Endothelial cell of umbilical vein (primary cell): ENCODE results near the gene SIM2. TPM values are rescaled to one million over a fixed set of nuclear protein-coding genes. Genes with fewer than 3 reads are reported as not detected.

Experiments
- BruUV-seq: library from RNA; stranded (reverse); fragments of 400-500 nt; replicated peaks from 2 replicates; lab custom pipeline; 2021; lab: Mats Ljungman, UMichigan
- CTCF ChIA-PET: fragments of 300-600, 350-600 bp; sonication (Branson Sonifier 250); formaldehyde crosslinking; loops from one replicate; lab custom pipeline; 2021; ENCODE audit warnings: antibody characterized with exemption, inconsistent platforms; lab: Charles Lee
- POLR2A ChIA-PET: fragments of 300-600, 350-600 bp; sonication (Branson Sonifier 250); formaldehyde crosslinking; loops from one replicate; lab custom pipeline; 2021; ENCODE audit warnings: antibody characterized with exemption, inconsistent platforms; lab: Charles Lee
- DNase-seq: peaks from one replicate; pipeline ENCODE4 v3.0.0-alpha.2; 2011; ENCODE audit warnings: low read depth, low spot score
- FAIRE-seq: peaks from 2 replicates; lab custom pipeline; 2011; peaks lifted over from hg19 to GRCh38; lab: Jason Lieb, UNC
- H2AFZ ChIP-seq: 2 replicates; pipeline ENCODE4 v1.6.0; 2012; ENCODE audit warnings: low read depth, low read length, control low read depth, inconsistent platforms
- H3K27ac ChIP-seq: 2 replicates; pipeline ENCODE4 v1.5.1; 2011; ENCODE audit warnings: low read depth, mild to moderate bottlenecking, control low read depth, low read length, moderate library complexity; ENCODE audit not compliant: insufficient read depth
- H3K27me3 ChIP-seq, 2 experiments: 2 replicates each; pipeline versions ENCODE4 v1.6.0 to v1.6.1; 2011; ENCODE audit warnings: low read length in 2 of 2, mixed read lengths in 1 of 2; ENCODE audit not compliant: control insufficient read depth in 2 of 2, insufficient read depth in 2 of 2
- H3K36me3 ChIP-seq, 2 experiments: 2 replicates in 1 of 2; 3 replicates in 1 of 2; pipeline ENCODE4 v1.5.1; 2011; ENCODE audit warnings: low read length in 2 of 2, mild to moderate bottlenecking in 1 of 2, moderate library complexity in 1 of 2; ENCODE audit not compliant: control insufficient read depth in 2 of 2, insufficient read depth in 2 of 2; ENCODE audit errors: extremely low read depth in 1 of 2
- H3K4me1 ChIP-seq: 3 replicates; pipeline ENCODE4 v1.5.1; 2011; ENCODE audit warnings: mild to moderate bottlenecking, low read length; ENCODE audit not compliant: control insufficient read depth, insufficient read depth; ENCODE audit errors: extremely low read depth
- H3K4me2 ChIP-seq: 2 replicates; pipeline ENCODE4 v1.6.1; 2011; ENCODE audit warnings: low read length, control low read depth, mixed read lengths; ENCODE audit not compliant: insufficient read depth
- H3K4me3 ChIP-seq, 3 experiments: fragments of 200-600 bp in 1 of 3; sonication (generic), shearing (Covaris generic) in 1 of 3; replicated peaks in 1 of 3; 2 replicates each; pipeline ENCODE4 v1.5.1; 2011 to 2016; ENCODE audit warnings: control low read depth in 3 of 3, low read length in 3 of 3, mild to moderate bottlenecking in 2 of 3, inconsistent platforms in 1 of 3, low read depth in 1 of 3, moderate library complexity in 1 of 3; ENCODE audit not compliant: insufficient read depth in 1 of 3
- H3K79me2 ChIP-seq: 2 replicates; pipeline ENCODE4 v1.6.0; 2012; ENCODE audit warnings: low read length, inconsistent platforms; ENCODE audit not compliant: control insufficient read depth, insufficient read depth
- H3K9ac ChIP-seq: replicated peaks from 2 replicates; pipeline ENCODE3; 2011; ENCODE audit warnings: low read length, control low read depth; ENCODE audit not compliant: insufficient read depth; ENCODE audit errors: extremely low read depth
- H3K9me1 ChIP-seq: replicated peaks from 3 replicates; pipeline ENCODE4 v1.6.0; 2011; ENCODE audit warnings: mild to moderate bottlenecking, low read length; ENCODE audit not compliant: control insufficient read depth, insufficient read depth; ENCODE audit errors: extremely low read depth
- H3K9me3 ChIP-seq: replicated peaks from 2 replicates; pipeline ENCODE4 v1.5.1; 2012; ENCODE audit warnings: low read length, inconsistent platforms; ENCODE audit not compliant: control insufficient read depth, insufficient read depth
- H4K20me1 ChIP-seq: replicated peaks from 2 replicates; pipeline ENCODE3; 2011; ENCODE audit warnings: mild to moderate bottlenecking, low read length; ENCODE audit not compliant: control insufficient read depth, insufficient read depth; ENCODE audit errors: extremely low read depth
- CTCF ChIP-seq, 2 donors: IDR thresholded peaks; 1 replicate in 1 of 2; 2 replicates in 1 of 2; pipeline ENCODE4 v1.5.1; 2011; ENCODE audit warnings: low read length in 2 of 2, mild to moderate bottlenecking in 2 of 2, moderate library complexity in 2 of 2, control low read depth in 1 of 2, inconsistent platforms in 1 of 2, low read depth in 1 of 2; ENCODE audit not compliant: insufficient read depth in 1 of 2; ENCODE audit errors: extremely low read depth in 1 of 2
- EZH2 ChIP-seq: IDR thresholded peaks from 2 replicates; pipeline ENCODE4 v1.6.1; 2012; ENCODE audit warnings: borderline replicate concordance, low read depth, mild to moderate bottlenecking, moderate library complexity, low read length, inconsistent platforms; ENCODE audit not compliant: severe bottlenecking
- FOS ChIP-seq: IDR thresholded peaks from 2 replicates; pipeline ENCODE4 v1.6.1; 2011; ENCODE audit warnings: mild to moderate bottlenecking, low read length, moderate library complexity, borderline replicate concordance; ENCODE audit not compliant: insufficient read depth
- GATA2 ChIP-seq: IDR thresholded peaks from 2 replicates; pipeline ENCODE4 v1.7.0; 2011; ENCODE audit warnings: low read depth, mild to moderate bottlenecking, moderate library complexity, mixed read lengths, low read length; ENCODE audit not compliant: insufficient read length, insufficient read depth
- JUN ChIP-seq: IDR thresholded peaks from 2 replicates; pipeline ENCODE4 v1.6.1; 2011; ENCODE audit warnings: borderline replicate concordance, low read depth; ENCODE audit not compliant: insufficient read length, insufficient read depth
- MAX ChIP-seq: IDR thresholded peaks from 2 replicates; pipeline ENCODE4 v1.6.1; 2011; ENCODE audit not compliant: insufficient read depth, insufficient read length
- POLR2A ChIP-seq: IDR thresholded peaks from 2 replicates; pipeline ENCODE4 v1.6.1; 2012; ENCODE audit warnings: low read depth, mild to moderate bottlenecking, control low read depth, low read length
- POLR2AphosphoS5 ChIP-seq: IDR thresholded peaks from 2 replicates; pipeline ENCODE4 v1.6.1; 2012; ENCODE audit warnings: low read depth, mild to moderate bottlenecking, control low read depth, low read length, moderate library complexity; ENCODE audit not compliant: insufficient read depth
- dilution Hi-C: fragments of 300-500 bp; cut with MboI; formaldehyde crosslinking; loops from one replicate; pipeline ENCODE4 v1.15.0; 2019; ENCODE audit warnings: low sequenced_read_pairs; ENCODE audit not compliant: extremely low pct_ligation_motif_present
- intact Hi-C: fragments of 100-400 bp; cut with micrococcal nuclease; formaldehyde crosslinking; loops from one replicate; pipeline ENCODE4 v1.10.0; 2022
- polyA plus RNA-seq, 4 experiments: library from polyadenylated mRNA; depleted of rRNA in 3 of 4; stranded (reverse) in 3 of 4; unstranded in 1 of 4; fragments of >200 nt; gene quantifications; 2 replicates each; pipeline versions ENCODE4 v1.2.1 to v1.2.3, GENCODE V29; 2011 to 2012; ENCODE audit warnings: missing spikeins in 1 of 4
- total RNA-seq: library from RNA; stranded (reverse); gene quantifications from 2 replicates; pipeline ENCODE4 v1.2.3, GENCODE V29; 2021

Gene SIM2
- total and polyA plus RNA-seq, 2 donors (not counting 3 experiments of a cell fraction or from before 2014, with no cell fraction given), result not detected

- no TSS peak for BruUV-seq
- intact Hi-C loops, result loop anchor here (5.0 kb wide), 1 partner anchor 285 kb away; no protein-coding TSS in a partner anchor
These were observed 8.2 kb downstream of the SIM2 start for GRCh38 chr21:36706951-36707762.

GRCh38 chr21:36707763-36708285 is 8.9 kb downstream of the SIM2 start:
- dilution Hi-C loops (no loop called here), intact Hi-C loops (loop anchor here (5.0 kb wide), 1 partner anchor 286 kb away; no protein-coding TSS in a partner anchor)
- FAIRE-seq, result no peak
- Histone ChIP-seq H4K20me1 (no peaks in the 10 kb centered on the region), H3K79me2 (no peaks in the 10 kb centered on the region), H3K4me3 (no peak overlapping the region), H3K9me3 (no peaks in the 10 kb centered on the region), H3K36me3 (no peaks in the 10 kb centered on the region), H3K27me3 (peaks cover 92 to 100% of the 10 kb centered on the region in 2 experiments), H3K4me2 (no peak overlapping the region), H3K27ac (no peak overlapping the region), H3K9me1 (no peaks in the 10 kb centered on the region), H3K4me1 (no peaks in the 10 kb centered on the region), H2AFZ (no peak overlapping the region), H3K9ac (no peak overlapping the region)
- BruUV-seq, result no TSS peak
- TF ChIP-seq GATA2 (no peak), FOS (no peak), POLR2A (no peak), MAX (no peak), CTCF (IDR thresholded peaks at IDR 0.05; ENCODE audit: extremely low read depth in 1 of 2, insufficient read depth in 1 of 2, low read depth in 1 of 2, low read length in 2 of 2) (no peak), JUN (no peak), EZH2 (no peak)
- DNase-seq, result no peak
- POLR2A ChIA-PET, result no interaction called here
- CTCF ChIA-PET, result interaction anchor here (0.6 kb wide), 1 partner anchor 77 kb away, joined by 3 read pairs; no protein-coding TSS in a partner anchor

More at GRCh38 chr21:36706951-36707762, 8.2 kb downstream of the SIM2 start:
- ChIA-PET POLR2A (no interaction called here), CTCF (interaction anchor here (1.5 kb wide), 1 partner anchor 76 kb away, joined by 5 read pairs; no protein-coding TSS in a partner anchor)
- H3K9me3 ChIP-seq, result no peaks in the 10 kb centered on the region
- peaks cover 92 to 100% of the 10 kb centered on the region in 2 experiments for H3K27me3 ChIP-seq
- H3K27ac ChIP-seq, result no peak overlapping the region
- H3K9me1 ChIP-seq, result no peaks in the 10 kb centered on the region
- H3K4me1 ChIP-seq, result no peaks in the 10 kb centered on the region
- dilution Hi-C loops, result no loop called here
- no peak overlapping the region for H3K4me3 ChIP-seq
- TF ChIP-seq JUN (no peak), GATA2 (no peak), FOS (no peak), POLR2AphosphoS5 (no peak), EZH2 (peak; percentile 43), MAX (no peak)
- H4K20me1 ChIP-seq, result no peaks in the 10 kb centered on the region
- H3K4me2 ChIP-seq, result no peak overlapping the region
- H3K36me3 ChIP-seq, result no peaks in the 10 kb centered on the region
- DNase-seq, result no peak
- no peak overlapping the region for H2AFZ ChIP-seq
- no peak for FAIRE-seq
- H3K79me2 ChIP-seq, result no peaks in the 10 kb centered on the region
- H3K9ac ChIP-seq, result no peak overlapping the region
